ENCODE measurements around the gene AKAIN1.

DNA sequence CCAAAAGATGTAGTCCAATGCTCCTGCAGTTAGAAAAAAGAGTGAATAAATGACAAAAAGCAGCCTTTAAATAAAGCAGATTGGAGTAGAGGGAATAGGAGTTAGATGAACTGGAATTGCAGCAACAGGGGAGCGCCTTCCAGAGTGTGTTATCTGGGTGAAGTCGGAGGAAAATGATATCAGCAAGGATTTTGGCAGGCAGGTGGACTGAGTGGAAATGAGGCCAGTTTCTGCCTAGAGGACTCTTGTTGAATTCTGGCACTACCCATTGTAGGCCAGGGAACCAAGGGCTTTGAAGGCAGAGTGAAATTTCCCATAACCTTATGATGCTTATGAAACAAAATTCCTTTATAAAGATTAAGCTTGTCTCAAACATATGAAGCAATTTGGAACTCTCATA lies 59.8 kb downstream of the AKAIN1 start:
- TF ChIP-seq YY1 (IDR thresholded peaks at IDR 0.05; ENCODE audit: insufficient read depth, insufficient read length) (no peak), SUZ12 (IDR thresholded peaks at IDR 0.05; ENCODE audit: extremely low read depth, insufficient read depth, insufficient read length) (no peak), ZNF274 (IDR thresholded peaks at IDR 0.05; ENCODE audit: low read depth, low read length) (no peak)
